MCF 10A (cell line): ENCODE data around the gene PABPN1. TPM values are rescaled to one million over a fixed set of nuclear protein-coding genes. Genes with fewer than 3 reads are reported as not detected.

ENCODE experiments used
- BruUV-seq: library from RNA; stranded (reverse); fragments of 400-500 nt; replicated peaks from 2 replicates; lab custom pipeline; 2021; lab: Mats Ljungman, UMichigan
- CTCF ChIA-PET: fragments of 300-600 bp; sonication (Branson Sonifier 250); formaldehyde crosslinking; extraction: SDS; loops from one replicate; lab custom pipeline; 2021; ENCODE audit warnings: antibody characterized with exemption, inconsistent platforms; lab: Yijun Ruan, JAX
- POLR2A ChIA-PET: fragments of 300-600, 350-650 bp; sonication (Branson Sonifier 250); formaldehyde crosslinking; extraction: SDS; loops from one replicate; lab custom pipeline; 2020; ENCODE audit warnings: antibody characterized with exemption, inconsistent platforms; lab: Yijun Ruan, JAX
- DNase-seq: peaks from one replicate; pipeline ENCODE4 v3.0.0-alpha.2; 2018; ENCODE audit not compliant: unreplicated experiment
- H3K27ac Mint-ChIP-seq: one replicate; pipeline ENCODE4 v1.8.0; 2022; ENCODE audit warnings: mild to moderate bottlenecking, low read depth, mixed read lengths; ENCODE audit not compliant: unreplicated experiment
- H3K27me3 Mint-ChIP-seq: one replicate; pipeline ENCODE4 v1.8.0; 2022; ENCODE audit warnings: mixed read lengths; ENCODE audit not compliant: insufficient read depth, unreplicated experiment
- H3K36me3 Mint-ChIP-seq: one replicate; pipeline ENCODE4 v1.8.0; 2022; ENCODE audit warnings: mild to moderate bottlenecking, moderate library complexity, mixed read lengths; ENCODE audit not compliant: insufficient read depth, unreplicated experiment
- H3K4me1 Mint-ChIP-seq: one replicate; pipeline ENCODE4 v1.8.0; 2022; ENCODE audit warnings: mixed read lengths; ENCODE audit not compliant: insufficient read depth, unreplicated experiment
- H3K4me3 Mint-ChIP-seq: one replicate; pipeline ENCODE4 v1.8.0; 2022; ENCODE audit warnings: mild to moderate bottlenecking, moderate library complexity, mixed read lengths; ENCODE audit not compliant: unreplicated experiment
- H3K9me3 Mint-ChIP-seq: one replicate; pipeline ENCODE4 v1.8.0; 2022; ENCODE audit warnings: mixed read lengths; ENCODE audit not compliant: unreplicated experiment
- CTCF ChIP-seq: fragments of 200-600 bp; IDR thresholded peaks from one replicate; pipeline ENCODE4 v1.8.0; 2022; ENCODE audit warnings: antibody characterized with exemption, mild to moderate bottlenecking; ENCODE audit not compliant: unreplicated experiment
- intact Hi-C: fragments of 100-400 bp; cut with micrococcal nuclease; formaldehyde crosslinking; loops from 2 replicates; pipeline ENCODE4 v1.14.1; 2022
- total RNA-seq: library from RNA; stranded (reverse); gene quantifications from 2 replicates; pipeline ENCODE4 v1.2.3, GENCODE V29; 2022

The PABPN1 gene
- total RNA-seq, 1 experiment from 2014 or later: 153 TPM

DNA sequence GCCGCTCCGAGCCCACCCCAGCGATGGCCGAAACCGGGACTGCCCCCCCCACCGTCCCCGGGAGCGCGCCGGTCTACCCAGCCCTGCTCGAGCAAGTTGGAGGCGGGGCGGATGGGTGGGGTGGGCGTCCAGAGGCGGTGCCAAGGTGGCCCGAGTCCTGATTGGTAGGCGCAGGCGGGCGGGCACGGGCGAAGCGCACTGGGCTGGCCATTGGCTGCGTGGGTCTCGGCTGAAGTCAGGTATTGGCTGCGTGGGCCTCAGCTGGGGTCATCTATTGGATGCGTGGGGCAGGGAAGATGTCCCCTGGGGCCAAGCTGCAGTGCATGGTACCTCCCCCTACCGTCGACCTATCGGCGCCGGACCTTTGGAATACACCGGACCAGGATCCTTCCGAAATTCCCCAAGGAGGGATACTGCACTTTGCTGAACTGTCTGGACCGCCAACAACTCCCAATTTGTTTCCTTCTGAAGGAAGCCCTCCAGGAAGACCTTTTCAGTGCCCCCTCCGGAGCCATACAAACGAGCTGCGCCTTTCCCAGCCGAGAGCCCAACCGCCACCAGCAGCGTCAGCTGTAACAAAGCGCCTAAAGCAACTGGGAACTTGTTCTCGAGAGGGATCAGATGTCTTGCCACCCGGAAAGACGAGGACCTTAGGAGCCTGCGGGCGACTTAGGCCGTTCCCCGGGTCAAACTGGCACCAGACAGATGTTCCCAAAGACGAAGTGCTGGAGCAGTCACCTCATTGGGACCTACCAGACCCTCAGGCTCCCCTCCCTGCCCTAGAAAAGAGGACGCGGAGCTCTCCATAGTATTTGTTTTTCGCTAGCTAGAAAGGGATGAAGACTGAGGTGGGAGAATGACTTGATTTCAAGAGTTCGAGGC is 35.0 kb upstream of the PABPN1 start, which contains the start of gene HOMEZ:
HOMEZ (minus strand) TSS at position 113 of the 882 bp plus-strand sequence. CDS start 180 bp downstream, outside the sequence.
- Mint-ChIP-seq H3K4me3 (peak within 1 kb of the TSS; percentile 97), H3K27ac (peak within 1 kb of the TSS; percentile 75), H3K36me3 (no peaks in the 10 kb centered on the region), H3K9me3 (no peaks in the 10 kb centered on the region), H3K27me3 (no peaks in the 10 kb centered on the region), H3K4me1 (peaks cover 8% of the 10 kb centered on the region)
- DNase-seq: peak; percentile 98
- BruUV-seq: TSS peak; percentile 88
- TF ChIP-seq CTCF: no peak
- CTCF ChIA-PET: interaction anchor here (0.6 to 2.8 kb wide), 8 partner anchors 9 to 165 kb away, joined by 3 to 27 read pairs (median 5); no protein-coding TSS in a partner anchor
- intact Hi-C loops: loop anchor here (5.0 kb wide), 1 partner anchor 99 kb away; no protein-coding TSS in a partner anchor
- POLR2A ChIA-PET: interaction anchor here (0.6 to 4.5 kb wide), 22 partner anchors 9 to 824 kb away, joined by 3 to 60 read pairs (median 4); partner anchors contain the start of genes ACIN1, BCL2L2, C14orf119 and PABPN1

DNA sequence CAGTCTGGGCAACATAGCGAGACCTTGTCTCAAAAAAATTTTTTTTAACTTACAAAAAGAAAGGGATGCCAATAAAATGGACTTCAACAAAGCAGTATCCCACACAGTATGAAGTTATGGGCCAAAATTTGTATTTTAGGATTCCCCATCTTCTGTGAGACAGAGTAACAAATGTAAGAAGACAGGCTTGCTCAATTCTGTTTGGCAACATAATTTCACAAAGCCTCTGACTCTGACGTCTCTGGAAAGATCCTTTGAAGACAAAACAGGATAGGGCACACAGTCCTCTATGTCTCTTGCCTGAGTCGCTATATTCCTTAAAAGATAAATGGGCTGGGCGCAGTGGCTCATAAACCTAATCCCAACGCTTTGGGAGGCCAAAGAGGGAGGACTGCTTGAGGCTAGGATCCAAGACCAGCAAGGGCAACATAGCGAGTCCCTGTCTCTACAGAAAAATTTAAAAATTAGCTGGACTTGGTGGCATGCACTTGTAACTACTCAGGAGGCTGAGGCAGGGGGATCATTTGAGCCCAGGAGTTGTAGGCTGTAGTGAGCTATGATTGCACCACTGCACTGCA is 34.3 kb upstream of the PABPN1 start:
- Mint-ChIP-seq H3K4me1 (peaks cover 8% of the 10 kb centered on the region), H3K4me3 (peak overlapping the region; percentile 97), H3K36me3 (no peaks in the 10 kb centered on the region), H3K9me3 (no peaks in the 10 kb centered on the region), H3K27ac (peak overlapping the region; percentile 75), H3K27me3 (no peaks in the 10 kb centered on the region)
- TF ChIP-seq CTCF: no peak
- no TSS peak for BruUV-seq
- intact Hi-C loops: loop anchor here (5.0 kb wide), 1 partner anchor 100 kb away; no protein-coding TSS in a partner anchor
- ChIA-PET POLR2A (interaction anchor here (0.6 to 4.5 kb wide), 17 partner anchors 8 to 268 kb away, joined by 3 to 60 read pairs (median 4); partner anchors contain the start of genes ACIN1, BCL2L2, C14orf119 and PABPN1), CTCF (interaction anchor here (0.7 to 2.8 kb wide), 8 partner anchors 9 to 166 kb away, joined by 3 to 27 read pairs (median 5); no protein-coding TSS in a partner anchor)
- DNase-seq: no peak

DNA sequence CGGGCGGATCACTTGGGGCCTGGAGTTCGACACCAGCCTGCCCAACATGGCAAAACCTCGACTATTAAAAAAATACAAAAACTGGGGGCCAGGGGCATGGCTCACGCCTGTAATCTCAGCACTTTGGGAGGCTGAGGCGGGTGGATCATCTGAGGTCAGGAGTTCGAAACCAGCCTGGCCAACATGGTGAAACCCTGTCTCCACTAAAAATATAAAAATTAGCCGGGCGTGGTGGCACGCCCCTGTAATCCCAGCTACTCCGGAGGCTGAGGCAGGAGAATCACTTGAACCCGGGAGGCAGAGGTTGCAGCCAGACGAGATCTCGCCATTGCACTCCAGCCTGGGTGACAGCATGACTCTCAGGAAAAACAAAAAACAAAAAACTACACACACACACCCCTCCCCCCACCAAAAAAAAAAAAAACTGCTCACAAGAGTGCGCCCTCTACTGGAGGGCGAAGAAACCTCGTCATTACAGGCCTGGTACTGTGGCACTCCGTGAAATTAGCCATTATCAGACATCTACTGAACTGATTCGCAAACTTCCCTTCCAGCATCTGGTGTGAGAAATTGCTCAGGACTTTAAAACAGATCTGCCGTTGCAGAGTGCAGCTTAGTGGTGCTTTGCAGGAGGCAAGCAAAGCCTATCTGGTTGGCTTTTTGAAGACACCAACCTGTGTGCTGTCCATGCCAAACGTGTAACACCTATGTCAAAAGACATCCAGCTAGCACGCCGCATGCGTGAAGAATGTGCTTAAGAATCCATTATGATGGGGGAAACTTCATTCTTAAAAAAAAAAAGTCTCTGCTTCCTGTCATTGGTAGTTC is 26.3 kb upstream of the PABPN1 start:
- ChIA-PET POLR2A (interaction anchor here (0.7 to 2.6 kb wide), 5 partner anchors 10 to 122 kb away, joined by 3 to 13 read pairs (median 6); partner anchors contain the start of genes HOMEZ and PABPN1), CTCF (interaction anchor here (0.6 to 5.6 kb wide), 33 partner anchors 8 to 1194 kb away, joined by 3 to 32 read pairs (median 4); partner anchors contain the start of genes BCL2L2, HOMEZ, IL25 and PABPN1)
- Mint-ChIP-seq H3K27ac (no peak overlapping the region), H3K4me1 (peaks cover 17% of the 10 kb centered on the region), H3K27me3 (no peaks in the 10 kb centered on the region), H3K4me3 (no peak overlapping the region), H3K9me3 (no peaks in the 10 kb centered on the region), H3K36me3 (peaks cover 5% of the 10 kb centered on the region)
- intact Hi-C loops: loop anchor here (1.0 kb wide), 1 partner anchor 30 kb away; no protein-coding TSS in a partner anchor
- peak; percentile 72 for TF ChIP-seq CTCF
- peak; percentile 63 for DNase-seq
- no TSS peak for BruUV-seq
